NCI-H2107 treated with DMSO at 0.1 percent for 48 hours (cell line): ENCODE measurements around the gene TBX4.

Source experiments
- DNase-seq: peaks from one replicate; lab custom pipeline; 2025; ENCODE audit not compliant: unreplicated experiment; lab: John Stamatoyannopoulos, UW

The TBX4 gene

DNA sequence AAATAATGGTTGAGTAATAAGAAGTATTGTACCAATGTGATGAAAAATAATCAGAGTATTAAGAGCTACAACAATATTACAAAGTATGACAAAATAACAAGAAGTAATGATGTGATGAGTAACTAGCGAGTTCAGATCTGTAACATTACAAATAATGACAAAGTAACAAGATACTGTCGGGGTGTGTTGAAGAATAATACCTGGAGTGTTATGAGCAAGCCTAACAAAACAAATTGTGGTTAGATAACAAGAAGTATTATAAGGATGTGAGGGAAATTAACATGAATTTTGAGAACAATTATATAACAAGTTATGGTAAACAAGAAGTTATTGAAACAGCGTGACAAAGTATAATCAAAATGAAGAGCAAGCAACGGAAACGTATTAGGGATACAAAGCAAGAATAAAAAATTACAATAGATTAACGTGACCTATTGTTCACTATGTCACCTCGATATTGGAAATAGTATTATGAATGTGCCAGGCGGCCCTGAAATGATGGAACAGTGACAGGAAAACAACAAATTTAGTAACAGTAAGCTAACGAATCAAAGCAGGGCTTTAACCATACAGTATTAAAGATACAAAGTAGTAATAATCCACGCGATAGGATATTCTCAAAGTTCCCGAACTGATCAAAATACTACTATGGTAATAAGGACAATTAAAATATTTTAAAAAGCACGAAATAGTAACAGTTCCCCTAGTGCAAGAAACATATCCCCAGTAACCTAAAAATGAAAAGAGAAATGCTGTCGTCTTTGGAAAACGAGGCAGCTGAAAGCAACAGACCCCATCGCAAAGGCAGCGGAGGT, 1.6 kb downstream of the TBX4 start:
- no peak for DNase-seq

DNA sequence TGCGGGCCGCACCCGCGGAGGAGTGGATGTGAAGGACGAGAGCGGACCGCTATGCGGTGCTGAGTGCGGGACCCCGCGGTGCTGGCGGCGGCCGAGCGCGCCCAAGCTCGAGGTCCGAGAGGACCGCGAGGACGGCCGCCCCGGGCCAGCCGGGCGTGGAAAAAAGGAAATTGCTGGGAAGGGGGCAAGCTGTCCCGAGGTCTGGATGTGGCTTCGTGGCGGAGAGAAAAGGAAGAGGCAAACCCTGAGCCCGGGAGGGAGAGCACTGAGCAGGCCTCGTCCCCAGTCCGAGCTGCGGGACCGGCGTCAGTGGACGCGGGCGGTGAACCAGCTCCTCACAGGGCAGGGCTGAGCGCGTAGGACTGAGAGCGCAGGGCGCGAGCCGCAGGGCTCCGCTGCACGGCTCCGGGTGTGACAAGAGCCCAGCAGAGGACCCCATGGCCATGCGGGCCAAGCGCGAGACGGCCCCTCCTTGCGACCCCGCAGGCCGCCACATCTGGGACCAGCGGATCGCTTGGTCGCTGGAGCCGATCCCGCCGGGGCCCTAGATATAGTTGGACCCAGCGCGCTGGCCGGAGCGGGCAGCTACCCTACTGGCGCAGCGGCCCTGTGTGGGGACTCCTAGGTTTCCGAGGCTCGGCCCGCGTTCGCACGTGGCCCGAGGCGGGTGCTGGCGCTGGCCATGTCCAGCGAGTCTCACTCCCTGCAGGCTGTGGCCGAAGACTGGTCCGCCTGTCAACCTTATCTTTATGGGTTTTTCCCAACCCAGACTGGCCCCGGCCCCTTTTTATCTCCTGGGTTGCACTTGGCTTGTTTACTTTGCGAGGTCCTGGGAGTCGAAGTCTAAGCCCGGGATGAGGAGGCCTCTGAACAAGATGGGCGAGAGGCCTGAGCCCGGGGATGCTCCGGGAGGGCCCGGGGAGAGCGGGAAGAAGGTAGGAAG, 2.4 kb downstream of the TBX4 start:
- no peak for DNase-seq

GRCh38 chr17:61455324-61456060, 3.3 kb downstream of the TBX4 start:
- DNase-seq: no peak

- DNase-seq: no peak
Observed at GRCh38 chr17:61456061-61456681, 3.9 kb downstream of the TBX4 start.

DNA sequence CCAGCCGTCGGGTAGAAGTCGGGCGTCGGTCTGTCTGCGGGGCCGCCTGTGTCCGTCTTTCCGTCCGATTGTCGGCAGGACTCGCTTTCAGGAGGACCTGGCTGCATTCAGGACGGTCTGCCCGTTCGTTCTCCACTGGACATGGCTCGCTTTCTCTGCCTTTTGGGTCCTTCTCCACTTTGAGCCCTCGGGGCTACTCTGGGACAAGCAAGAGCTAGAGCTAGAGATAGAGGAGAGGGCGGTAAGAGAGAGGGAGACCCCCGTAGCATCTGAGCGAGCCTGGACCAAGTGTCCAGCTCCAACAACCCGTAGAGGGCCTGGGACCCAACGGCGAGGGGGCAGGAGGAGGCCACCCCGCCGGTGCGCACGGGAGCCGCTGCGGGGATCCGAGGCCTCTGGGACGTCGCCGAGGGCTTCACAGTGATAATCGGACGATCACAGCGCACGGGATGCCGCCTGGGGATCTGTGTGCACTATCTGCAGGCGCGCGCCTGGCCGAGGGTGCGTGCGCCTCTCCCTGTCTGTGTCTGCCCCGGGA, 4.5 kb downstream of the TBX4 start:
- no peak for DNase-seq

DNA sequence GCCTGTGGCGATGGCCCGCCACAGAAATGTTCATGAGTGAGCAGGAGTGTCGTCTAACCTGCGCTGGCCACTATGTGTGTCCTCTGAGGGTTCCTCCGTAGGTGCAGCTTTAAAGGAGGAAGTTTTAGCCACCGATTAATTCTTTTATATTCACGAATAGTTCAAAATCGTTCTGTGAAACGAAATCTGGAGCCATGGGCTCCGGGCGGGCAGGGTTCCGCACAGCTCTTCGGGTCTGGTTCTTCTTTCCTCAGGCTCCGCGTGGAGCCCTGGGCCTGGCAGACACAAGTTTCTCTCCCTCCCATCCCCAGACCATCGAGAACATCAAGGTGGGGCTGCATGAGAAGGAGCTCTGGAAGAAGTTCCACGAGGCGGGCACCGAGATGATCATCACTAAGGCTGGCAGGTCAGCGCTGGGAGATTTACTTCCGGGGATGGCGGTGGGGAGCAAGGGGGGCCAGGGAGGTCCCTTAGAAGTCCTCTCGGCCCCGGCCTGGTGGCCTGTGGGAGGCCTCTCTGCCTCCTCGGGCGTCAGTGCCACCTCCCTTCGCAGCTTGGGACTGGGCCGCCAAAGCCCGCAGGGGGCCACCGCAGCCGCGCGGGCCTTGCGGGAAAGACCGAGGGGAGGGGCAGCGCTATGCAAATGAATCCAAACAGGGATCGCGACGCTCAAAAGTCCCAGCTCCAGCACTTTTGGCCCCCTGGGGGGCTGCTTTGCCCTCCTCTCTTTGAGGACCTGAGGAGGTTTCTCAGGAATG, 5.2 kb downstream of the TBX4 start:
- DNase-seq: no peak

DNA sequence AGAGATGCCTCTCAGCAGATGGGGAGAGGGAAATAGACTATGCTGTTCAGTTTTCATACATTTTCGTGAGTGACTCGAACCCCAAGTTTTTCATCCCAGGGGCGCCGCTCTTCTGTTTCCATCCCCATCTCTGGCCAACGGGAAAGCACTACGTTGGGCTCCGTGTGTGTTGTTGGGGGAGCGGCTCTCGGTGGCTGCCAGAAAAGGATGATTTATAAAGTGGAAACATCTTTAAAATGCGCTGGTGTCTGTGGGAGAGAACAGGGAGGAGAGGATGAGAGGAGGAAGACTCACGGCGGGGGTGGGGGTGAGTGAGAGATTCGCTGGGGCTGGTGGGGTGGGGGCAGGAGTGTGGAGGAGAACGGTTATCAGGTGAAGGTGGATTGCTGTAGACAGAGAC, 5.8 kb downstream of the TBX4 start:
- DNase-seq: no peak

DNA sequence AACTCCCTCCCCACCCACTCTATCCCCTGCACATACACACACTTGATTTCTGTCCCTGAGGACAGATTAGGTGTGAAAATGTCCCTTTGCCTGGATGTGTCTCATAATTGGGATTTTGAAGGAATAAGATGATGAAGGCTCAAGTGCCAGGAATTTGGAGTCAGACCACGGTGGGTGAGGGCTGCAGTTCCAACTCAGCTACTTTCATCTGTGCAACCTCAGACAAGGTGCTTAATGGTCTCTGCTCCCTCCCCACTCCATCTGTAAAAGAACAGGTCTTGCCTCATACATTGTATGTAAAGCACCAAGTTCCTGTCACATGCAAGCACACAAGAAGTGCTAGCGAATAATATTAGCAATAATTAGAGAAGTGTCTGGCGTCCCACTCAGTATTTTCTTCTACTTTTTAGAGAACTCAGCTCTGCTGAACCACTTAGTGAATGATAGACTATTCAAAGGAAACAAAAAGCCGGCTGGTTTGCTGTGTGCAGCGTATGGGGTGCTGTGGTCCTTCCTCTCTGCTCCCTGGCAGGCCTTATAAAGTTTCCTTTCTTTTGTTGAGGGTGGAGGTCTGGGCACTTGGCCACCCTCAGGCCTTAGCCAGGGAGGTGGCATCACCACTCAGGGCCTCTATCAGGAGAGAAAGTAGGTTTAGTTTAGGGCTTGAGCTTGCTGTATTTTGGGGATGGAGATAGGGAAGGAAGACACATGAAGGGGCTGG, 6.4 kb downstream of the TBX4 start:
- DNase-seq: no peak

DNA sequence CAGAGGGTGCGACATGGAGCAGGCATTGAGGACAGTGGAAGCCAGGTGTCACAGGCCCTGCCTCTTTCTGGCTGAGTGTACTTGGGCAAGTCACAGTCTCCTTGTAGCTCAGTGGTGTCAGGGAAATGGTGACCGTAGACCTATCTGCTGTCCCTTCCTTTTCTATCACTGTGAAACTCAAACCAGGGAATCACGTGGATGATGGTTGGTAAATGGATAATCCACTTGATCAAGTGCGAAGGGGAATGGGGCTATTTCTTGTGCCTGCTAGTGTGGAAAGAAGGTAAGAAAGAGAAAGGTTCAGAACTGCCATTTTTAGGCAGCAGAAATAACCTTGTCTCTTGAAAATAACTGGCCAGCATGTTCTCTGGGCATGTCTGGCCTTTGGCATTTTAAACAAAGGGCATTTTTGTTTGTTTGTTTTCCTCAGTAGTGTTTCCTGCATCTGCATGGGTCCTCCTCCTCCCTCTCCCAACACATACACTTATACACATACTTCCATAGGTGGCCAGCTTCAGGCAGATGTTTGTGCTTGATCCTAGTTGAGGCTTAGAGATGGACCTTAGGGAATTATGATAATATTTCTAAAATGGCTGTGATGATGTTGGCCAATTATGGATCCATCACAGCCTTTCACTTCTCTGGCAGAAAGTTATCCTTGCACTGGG, 7.1 kb downstream of the TBX4 start:
- DNase-seq: no peak

DNA sequence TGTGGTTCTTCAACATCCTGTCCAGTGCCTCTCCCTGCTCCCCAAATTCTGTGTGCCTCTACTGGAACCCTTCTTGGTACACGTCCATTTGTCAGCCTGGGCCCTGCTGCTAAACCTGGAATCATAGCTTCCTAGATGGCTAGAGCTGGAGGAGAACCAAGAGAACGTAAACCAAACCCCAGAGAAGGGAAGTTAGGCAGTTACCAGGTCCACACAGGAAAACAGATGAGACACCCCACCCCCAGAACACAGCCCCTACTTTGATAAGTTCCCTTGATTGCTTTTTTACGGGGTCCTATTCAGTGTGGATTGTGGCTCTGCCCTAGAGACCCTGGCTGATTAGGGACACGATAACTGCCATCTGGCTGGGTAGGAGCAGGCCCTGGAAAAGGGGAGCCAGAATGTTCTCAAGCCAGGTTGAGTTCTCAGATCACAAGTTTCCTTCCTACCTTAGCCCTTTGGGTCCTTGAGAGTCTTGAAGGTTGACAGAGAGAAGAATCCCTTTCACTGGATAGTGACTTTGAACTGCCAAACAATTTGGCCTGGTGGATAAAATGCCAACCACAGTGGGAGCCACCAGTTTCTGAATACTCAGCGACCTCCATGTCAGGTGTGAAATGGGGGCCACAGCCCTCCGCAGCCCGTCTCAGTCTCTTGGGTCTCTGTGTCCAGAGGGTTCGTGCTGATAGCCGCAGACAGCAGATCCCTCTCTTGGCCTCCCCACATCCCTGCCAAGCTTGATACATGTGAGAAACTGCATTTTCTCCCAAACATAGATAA, 7.9 kb downstream of the TBX4 start:
- no peak for DNase-seq

GRCh38 chr17:61460796-61461585, 8.8 kb downstream of the TBX4 start:
- DNase-seq: no peak

GRCh38 chr17:61461586-61461966, 9.4 kb downstream of the TBX4 start:
- DNase-seq: no peak

DNA sequence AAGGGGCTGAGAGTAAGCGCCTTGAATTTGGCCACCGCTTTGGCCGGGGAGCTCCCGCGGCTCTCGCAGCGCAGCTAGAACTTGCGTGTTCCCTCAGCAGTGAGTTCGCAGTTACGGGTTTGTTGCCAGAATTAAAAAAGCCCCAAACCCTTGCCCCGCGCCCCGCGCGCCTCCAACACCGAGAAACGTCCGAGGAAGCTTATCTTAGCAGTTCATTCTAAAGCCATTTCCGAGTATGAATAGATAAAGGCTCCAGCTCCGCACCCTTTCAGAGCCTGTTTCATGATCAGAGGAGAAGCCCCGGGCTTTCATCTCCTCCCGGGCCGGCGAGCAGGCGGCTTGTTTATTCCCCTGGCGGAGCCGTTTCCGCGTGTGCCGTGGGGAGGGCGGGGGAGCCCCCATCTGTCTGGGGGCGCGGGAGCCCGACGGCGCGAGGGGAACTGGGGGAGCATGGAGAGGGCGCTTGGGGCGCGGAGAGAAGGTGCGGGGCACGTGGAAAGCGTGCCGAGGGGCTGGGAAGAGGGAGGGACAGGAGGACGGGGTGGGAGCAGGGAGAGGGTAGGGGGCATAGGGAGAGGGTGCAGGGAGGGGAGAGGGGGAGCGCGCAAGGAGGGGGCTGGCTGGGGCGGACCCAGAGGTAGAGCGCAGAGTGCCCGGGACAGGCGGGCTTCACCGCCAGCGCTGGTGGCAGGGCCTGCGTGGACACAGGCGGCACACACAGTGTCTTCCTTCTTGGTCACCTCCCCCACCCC, 9.9 kb downstream of the TBX4 start:
- DNase-seq: no peak

DNA sequence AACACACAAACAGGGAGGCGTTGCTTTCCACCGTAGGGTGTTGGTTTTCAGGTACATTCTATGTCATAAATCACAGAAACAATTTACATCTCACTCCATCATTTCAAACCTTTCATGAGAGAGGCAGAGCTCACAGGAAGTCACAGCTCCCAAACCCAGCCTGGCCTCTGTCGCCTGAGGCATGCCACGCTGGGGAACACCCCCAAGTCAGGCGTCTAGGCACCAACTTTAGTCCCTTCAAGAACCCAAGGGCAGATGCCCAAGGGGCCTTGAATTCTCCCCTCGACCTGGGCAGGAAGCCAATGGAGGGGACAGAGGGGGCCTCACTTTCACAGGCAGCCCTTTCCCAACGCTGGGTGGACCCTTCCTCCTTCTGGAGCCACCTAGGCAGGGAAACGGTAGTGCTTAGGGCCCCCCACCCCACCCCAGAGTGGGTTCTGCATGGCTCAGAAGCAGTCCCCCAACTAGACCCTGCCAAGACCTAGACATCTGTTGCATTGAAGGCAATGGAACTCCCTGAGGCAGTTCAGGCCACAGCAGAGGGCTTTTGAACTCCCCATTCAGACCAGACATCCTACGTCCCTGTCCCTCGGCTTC, 10.6 kb downstream of the TBX4 start:
- DNase-seq: no peak

- no peak for DNase-seq
Observed at GRCh38 chr17:61463316-61464129, 11.3 kb downstream of the TBX4 start.
